Activated CD4-positive, alpha-beta T cell treated with anti-CD3 and anti-CD28 coated beads for 24 hours (primary cell): Measurements from ENCODE around the gene F12.
"Not testable (repeated sequence)": the region's sequence is repeated elsewhere in the genome, so short reads cannot be mapped to it uniquely, and the experiment has no call there.

Experiments used
- DNase-seq, 2 donors: peaks; one replicate each; pipeline ENCODE4 v3.0.0-alpha.2; 2020; ENCODE audit warnings: low read depth in 2 of 2

F12 gene

GRCh38 chr5:177432839-177433657 is 23.7 kb upstream of the F12 start:
- no peak for DNase-seq

DNA sequence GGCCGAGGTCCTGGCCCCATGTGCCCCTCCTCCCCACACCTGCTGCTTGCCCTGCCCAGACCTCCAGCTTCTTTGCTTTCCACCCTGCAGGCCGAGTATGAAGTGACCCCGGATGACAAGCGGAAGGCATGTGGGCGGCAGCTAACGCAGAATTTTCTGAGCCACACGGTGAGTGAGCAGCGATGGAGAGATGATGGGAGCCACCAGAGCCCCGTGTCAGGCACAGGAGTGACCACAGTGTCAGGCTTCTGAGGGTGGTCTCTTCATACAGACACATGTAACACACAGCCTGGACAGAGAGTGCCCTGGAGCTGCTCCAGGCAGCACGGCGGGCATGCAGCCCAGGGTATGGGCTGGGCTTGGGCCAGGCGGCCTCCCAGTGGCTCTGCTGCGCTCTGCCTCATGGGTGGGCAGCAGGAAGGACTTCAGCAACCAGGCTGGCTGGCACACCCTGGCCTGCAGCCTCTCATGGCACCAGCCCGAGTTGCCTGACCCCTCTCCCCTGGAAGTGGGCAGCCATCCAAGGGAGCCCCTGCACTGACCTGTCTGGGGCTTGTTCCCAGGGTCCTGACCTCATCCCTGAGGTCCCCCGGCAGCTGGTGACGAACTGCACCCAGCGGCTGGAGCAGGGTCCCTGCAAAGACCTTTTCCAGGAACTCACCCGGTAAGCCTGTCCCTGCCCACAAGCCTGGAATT is 22.9 kb upstream of the F12 start:
- no peak for DNase-seq

DNA sequence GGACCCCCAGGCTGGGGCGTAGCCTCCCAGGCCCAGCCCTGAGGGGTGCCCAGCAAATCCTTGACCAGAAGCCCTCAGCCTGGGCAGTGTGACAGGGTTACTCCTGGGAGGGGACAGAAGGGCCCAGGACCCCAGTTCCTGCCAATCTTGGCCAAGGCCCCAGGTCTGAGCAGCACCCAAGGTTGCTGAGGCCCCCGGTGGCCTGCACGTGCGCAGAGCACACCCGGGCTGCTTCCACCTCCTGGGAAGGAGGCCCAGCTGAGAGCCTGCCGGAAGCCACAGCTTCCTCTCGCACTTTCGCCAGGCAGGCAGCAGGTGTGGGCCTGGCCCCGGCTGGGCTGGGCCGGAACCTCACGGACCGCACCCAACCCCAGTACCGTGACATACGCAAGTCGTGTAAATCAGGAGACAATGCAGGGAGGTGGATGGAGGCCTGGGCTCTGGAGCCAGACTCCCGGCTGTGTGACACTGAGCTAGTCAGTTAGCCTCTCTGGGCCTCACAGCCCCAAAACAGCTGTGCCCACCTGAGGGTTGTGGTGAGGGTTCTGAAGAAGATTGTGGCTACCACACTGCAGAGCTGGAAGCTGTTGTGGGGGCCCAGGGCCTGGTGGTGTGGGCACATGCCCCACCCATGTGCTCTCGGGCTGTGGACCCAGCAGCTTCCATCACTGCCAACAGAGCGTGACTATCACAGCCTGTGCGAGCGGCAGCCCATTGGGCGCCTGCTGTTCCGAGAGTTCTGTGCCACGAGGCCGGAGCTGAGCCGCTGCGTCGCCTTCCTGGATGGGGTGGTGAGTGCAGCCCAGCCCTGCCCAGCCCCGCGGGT is 22.2 kb upstream of the F12 start:
- DNase-seq = peak in 1 of 2 donors; percentile 66

DNA sequence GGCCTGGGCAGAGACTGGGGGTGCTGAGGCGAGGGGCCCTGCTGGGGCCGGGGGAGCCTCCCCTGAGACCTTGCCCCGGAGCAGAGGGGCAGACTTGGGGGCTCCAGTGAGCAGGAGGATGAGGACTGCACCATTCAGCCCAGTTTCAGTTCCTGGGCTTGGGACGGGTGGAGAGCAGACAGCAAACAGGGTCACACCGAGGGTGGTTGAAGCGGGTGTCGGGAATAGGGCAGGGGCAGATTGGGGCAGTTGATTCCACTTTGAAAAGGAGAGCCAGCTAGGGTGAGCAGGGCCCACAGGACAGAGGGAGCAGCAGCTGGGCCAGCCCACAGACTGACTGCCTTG is 21.6 kb upstream of the F12 start:
- no peak for DNase-seq

DNA sequence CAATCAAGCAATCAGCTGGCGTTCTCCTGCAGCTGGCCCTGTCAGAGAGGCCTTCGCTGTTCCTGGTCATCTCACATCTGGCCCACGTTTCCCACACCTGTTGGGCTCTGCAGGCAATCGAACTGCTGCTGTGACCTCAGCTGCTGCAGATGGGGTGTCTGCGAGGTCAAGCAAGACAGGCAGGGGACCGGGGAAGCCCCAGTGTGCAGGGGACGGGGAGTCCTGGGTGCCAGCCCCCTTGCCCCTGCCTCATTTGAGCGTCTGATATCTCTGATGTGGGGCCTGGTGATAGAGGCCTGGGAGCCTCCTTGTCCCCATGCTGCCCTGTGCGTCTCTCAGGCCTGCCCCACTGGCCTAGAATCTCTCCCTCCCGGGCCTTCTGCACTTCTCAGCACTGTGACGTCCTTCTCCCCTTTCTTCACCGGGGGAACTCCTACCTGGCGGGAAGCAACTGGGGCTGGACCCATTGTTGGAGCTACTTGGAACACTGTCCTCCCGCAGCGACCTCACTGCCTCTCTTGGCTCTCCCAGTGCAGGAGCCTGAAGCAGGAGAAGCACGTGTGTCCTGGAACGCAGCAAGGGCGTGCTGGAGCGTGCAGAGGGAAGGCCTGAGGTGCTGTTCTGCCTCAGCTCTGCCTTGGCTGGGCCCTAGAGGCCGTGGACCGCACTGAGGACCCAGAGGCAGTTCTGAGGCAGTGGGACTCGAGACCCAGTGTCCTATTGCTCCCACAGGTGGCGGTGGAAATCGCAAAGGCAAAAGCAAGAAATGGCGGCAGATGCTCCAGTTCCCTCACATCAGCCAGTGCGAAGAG is 21.0 kb upstream of the F12 start:
- DNase-seq = no peak

GRCh38 chr5:177429248-177430040 is 20.1 kb upstream of the F12 start:
- DNase-seq = peak; percentile 80 to 82

DNA sequence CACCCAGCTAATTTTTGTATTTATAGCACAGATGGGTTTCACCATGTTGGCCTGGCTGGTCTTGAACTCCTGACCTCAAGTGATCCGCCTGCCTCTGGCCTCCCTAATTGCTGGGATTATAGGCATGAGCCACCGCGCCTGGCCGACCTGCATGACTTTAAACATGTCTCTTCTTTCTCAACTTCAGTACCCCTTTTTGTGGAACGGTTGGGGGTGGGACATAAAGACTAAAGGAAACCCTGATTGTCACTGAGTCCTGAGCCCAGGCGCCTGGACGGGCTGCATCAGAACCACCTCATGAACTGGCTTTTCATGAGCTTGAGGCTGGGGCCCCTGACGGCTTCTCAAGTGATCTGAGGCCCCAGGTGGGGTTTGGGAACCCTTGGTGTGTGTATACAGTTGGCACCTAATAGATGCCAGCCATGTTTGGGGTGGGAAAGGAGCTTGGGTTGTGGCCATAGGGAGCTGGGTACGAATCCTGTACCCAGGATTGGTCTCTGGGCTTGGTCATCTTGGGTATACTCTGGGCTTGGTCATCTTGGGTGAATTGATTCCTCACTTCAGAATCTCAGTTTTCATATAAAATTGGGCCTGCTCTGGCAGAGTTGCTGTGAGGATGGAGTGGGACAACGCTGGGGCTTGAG is 19.3 kb upstream of the F12 start:
- no peak for DNase-seq

GRCh38 chr5:177427919-177428573 is 18.7 kb upstream of the F12 start:
- DNase-seq = no peak

DNA sequence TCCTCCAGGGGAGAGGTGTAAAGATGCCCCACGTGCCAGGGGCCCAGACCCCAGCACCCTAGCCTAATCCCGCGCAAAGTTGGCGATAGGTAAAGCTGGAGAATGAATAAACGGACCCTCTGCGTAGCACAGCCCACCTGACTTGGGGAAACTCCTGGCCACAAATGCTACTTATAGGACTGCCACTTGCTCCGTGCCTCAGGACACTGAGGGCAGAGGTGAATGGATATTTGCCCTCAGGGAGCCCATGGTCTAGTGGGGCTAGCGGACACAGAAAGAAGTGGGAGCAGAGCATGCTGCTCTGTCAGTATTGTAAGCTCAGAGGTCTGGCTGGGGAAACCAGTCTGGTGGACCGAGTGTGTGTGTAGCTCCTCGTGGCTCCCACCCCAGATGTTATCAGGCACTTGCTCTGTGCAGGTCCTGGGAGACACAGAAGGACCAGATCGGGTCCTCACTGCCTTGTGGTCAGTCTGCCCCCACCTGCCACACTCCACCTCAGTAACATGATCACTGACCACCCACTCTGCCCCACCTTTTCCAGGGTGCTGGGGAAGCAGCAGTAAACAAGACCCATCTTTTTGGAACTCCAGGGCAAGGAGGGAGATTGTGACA is 18.0 kb upstream of the F12 start:
- no peak for DNase-seq

- no peak for DNase-seq
Observed at GRCh38 chr5:177426566-177427210, 17.3 kb upstream of the F12 start, which contains the start of gene GRK6. GRK6 (plus strand) TSS chr5:177426676; CDS start chr5:177426846, 170 bp downstream.

DNA sequence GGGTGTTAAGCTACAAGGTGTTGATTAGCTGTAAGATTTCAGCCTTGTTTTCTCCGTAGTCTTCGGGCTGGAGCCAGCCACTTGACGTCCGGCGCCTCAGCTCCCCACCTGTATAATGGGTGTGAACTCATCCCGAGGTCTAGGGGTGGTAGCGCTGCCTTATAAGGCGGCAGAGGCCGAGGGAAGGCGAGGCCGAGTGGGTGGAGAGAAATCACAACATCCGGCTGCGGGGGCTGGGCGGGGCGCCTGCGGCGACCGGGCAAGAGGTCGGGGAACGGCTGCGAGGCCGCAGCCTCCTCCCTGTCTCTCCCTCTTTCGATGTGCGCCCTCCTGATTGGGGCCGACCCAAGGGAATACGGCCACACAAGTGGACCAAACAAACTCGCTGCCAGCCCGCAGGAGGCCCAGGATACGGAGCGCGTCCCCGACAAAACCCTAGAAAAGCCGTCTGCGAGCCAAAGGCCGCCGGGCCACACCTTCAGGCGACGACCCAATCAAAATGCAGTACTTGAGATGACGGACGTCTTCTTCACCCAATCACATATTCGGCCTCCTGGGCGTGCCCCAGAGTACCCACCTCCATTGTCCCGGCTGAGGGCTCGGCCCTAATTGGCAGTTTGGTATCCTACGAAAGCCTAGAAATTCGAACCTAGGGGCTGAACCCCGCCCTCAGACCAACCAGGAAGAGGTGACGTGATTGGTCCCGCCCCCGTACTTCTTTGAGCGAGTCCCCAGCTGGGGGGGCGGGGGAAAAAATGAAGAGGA is 16.6 kb upstream of the F12 start:
- DNase-seq = peak; percentile 99 to 100

GRCh38 chr5:177425196-177425800 is 15.9 kb upstream of the F12 start:
- no peak for DNase-seq

DNA sequence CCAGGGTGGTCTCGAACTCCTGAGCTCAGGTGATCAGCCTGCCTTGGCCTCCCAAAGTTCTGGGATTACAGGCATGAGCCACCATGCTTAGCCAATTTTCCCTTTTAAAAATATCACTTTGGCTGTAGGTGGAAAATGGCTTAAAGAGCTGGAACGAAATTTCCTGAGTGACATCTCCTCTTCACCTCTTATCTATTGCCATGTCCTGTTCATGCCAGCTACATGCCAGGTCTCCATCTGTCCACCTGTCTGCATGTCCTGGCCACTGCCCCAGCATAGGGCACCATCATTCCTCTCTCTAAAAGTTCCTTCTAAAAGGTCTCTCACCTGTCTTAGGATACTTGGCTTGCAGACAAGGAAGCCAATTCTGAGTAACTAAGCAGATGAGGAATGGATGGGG is 14.3 kb upstream of the F12 start:
- no peak for DNase-seq

DNA sequence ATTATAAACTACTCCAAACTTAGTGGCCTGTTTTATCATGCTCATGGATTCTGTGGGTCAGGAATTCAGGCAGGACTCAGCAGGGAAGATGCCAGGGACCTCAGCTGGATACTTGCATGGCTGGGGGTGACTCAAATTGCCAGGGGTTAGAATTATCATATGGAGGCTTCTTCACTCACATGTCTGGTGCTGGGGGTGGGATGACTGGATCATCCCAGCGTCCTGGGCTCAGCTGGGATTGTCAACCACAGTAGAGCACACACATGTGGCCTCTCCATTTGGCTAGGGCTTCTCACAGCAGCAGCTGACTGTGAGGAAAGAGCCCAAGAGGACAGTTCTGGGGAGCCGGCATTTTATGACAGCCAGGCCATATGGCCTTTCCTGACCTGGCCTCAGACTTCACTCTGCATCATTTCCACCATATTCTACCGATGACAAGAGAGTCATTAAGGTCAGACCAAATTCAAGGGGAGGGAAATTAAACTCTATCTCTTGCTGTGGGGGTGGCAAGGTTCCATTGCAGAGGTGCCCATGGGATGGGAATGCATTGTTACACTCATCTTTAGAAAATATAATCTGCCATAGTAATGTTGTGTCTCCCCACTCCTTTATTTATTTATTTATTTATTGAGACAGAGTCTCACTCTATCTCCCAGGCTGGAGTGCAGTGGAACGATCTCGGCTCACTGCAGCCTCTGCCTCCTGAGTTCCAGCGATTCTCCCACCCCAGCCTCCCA is 11.9 kb upstream of the F12 start:
- DNase-seq = no peak

GRCh38 chr5:177420472-177420871 is 11.1 kb upstream of the F12 start:
- not testable (repeated sequence) for DNase-seq

GRCh38 chr5:177419046-177419445 is 9.7 kb upstream of the F12 start:
- DNase-seq = no peak

GRCh38 chr5:177417081-177417480 is 7.7 kb upstream of the F12 start:
- DNase-seq = not testable (repeated sequence)
